Type B pancreatic cell (in vitro differentiated cells): Measurements from ENCODE around the gene ENDOG. TPM values are rescaled to one million over a fixed set of nuclear protein-coding genes. Genes with fewer than 3 reads are reported as not detected.

Source experiments
- DNase-seq: peaks from one replicate; pipeline ENCODE4 v3.0.0; 2021; ENCODE audit warnings: mixed read lengths; ENCODE audit not compliant: unreplicated experiment; ENCODE audit errors: extremely low spot score
- H3K27ac Mint-ChIP-seq: 2 replicates; pipeline ENCODE4 v1.8.0; 2021; ENCODE audit warnings: mild to moderate bottlenecking, mixed read lengths
- H3K27me3 Mint-ChIP-seq: 2 replicates; pipeline ENCODE4 v1.8.0; 2021; ENCODE audit warnings: mixed read lengths
- H3K36me3 Mint-ChIP-seq: 2 replicates; pipeline ENCODE4 v1.8.0; 2021; ENCODE audit warnings: mixed read lengths
- H3K4me1 Mint-ChIP-seq: one replicate; pipeline ENCODE4 v1.8.0; 2021; ENCODE audit warnings: mixed read lengths; ENCODE audit not compliant: unreplicated experiment
- H3K4me3 Mint-ChIP-seq: 2 replicates; pipeline ENCODE4 v1.8.0; 2021; ENCODE audit warnings: mild to moderate bottlenecking, mixed read lengths
- H3K9me3 Mint-ChIP-seq: 2 replicates; pipeline ENCODE4 v1.8.0; 2021; ENCODE audit warnings: mixed read lengths
- CTCF ChIP-seq: fragments of 200-600 bp; sonication (generic); conservative IDR thresholded peaks from 2 replicates; pipeline ENCODE4 v1.5.0; 2021; ENCODE audit warnings: antibody characterized with exemption, mild to moderate bottlenecking
- long read RNA-seq: library from polyadenylated mRNA; unstranded; transcript quantifications from one replicate; pipeline ENCODE4 v2.0.0, GENCODE V29; 2020
- total RNA-seq: library from RNA; stranded (reverse); gene quantifications from 2 replicates; pipeline ENCODE4 v1.2.1, GENCODE V29; 2021; ENCODE audit warnings: low replicate concordance

ENDOG gene
- total RNA-seq: 24.1 and 30.8 TPM in 2 replicates
- long read RNA-seq: 0 reads

- Mint-ChIP-seq H3K4me3 (peak within 1 kb of the TSS; percentile 89), H3K36me3 (no peaks in the 10 kb centered on the region)
- TF ChIP-seq CTCF: peak; percentile 94
Measured at GRCh38 chr9:128818099-128818838, at the start of gene ENDOG. TSS of gene ENDOG (plus strand) at chr9:128818500. CDS start at chr9:128818685, 185 bp downstream.

GRCh38 chr9:128768606-128769005, 49.7 kb upstream of the ENDOG start:
- no peaks in the 10 kb centered on the region for H3K27me3 Mint-ChIP-seq
- no peak overlapping the region for H3K4me3 Mint-ChIP-seq
- peaks cover 12% of the 10 kb centered on the region for H3K4me1 Mint-ChIP-seq
- no peaks in the 10 kb centered on the region for H3K9me3 Mint-ChIP-seq
- no peak for TF ChIP-seq CTCF
- H3K36me3 Mint-ChIP-seq: no peaks in the 10 kb centered on the region
- no peak for DNase-seq
- no peak overlapping the region for H3K27ac Mint-ChIP-seq

More at GRCh38 chr9:128818099-128818838, at the start of gene ENDOG:
- Mint-ChIP-seq H3K27me3 (no peaks in the 10 kb centered on the region), H3K9me3 (no peaks in the 10 kb centered on the region), H3K27ac (peak within 1 kb of the TSS; percentile 83), H3K4me1 (peaks cover 9% of the 10 kb centered on the region)
- peak; percentile 100 for DNase-seq

- Mint-ChIP-seq H3K9me3 (no peaks in the 10 kb centered on the region), H3K4me1 (peaks cover 12% of the 10 kb centered on the region), H3K27me3 (no peaks in the 10 kb centered on the region), H3K27ac (peak overlapping the region; percentile 99), H3K4me3 (peak overlapping the region; percentile 96), H3K36me3 (no peaks in the 10 kb centered on the region)
- DNase-seq: no peak
- no peak for TF ChIP-seq CTCF
Measured at GRCh38 chr9:128770286-128771030, 47.8 kb upstream of the ENDOG start.

GRCh38 chr9:128771094-128771721, 47.1 kb upstream of the ENDOG start:
- H3K27ac Mint-ChIP-seq: peak overlapping the region; percentile 99
- no peaks in the 10 kb centered on the region for H3K9me3 Mint-ChIP-seq
- H3K4me3 Mint-ChIP-seq: peak overlapping the region; percentile 96
- H3K36me3 Mint-ChIP-seq: no peaks in the 10 kb centered on the region
- TF ChIP-seq CTCF: no peak
- H3K27me3 Mint-ChIP-seq: no peaks in the 10 kb centered on the region
- peaks cover 12% of the 10 kb centered on the region for H3K4me1 Mint-ChIP-seq
- no peak for DNase-seq

- no peaks in the 10 kb centered on the region for H3K27me3 Mint-ChIP-seq
- no peaks in the 10 kb centered on the region for H3K9me3 Mint-ChIP-seq
Measured at GRCh38 chr9:128771745-128772519, 46.4 kb upstream of the ENDOG start, which contains the start of gene ZER1. TSS of gene ZER1 (minus strand) at chr9:128771927. CDS start at chr9:128755565, 16,362 bp downstream.

More at GRCh38 chr9:128771745-128772519, 46.4 kb upstream of the ENDOG start, which contains the start of gene ZER1:
- TF ChIP-seq CTCF: no peak
- H3K36me3 Mint-ChIP-seq: no peaks in the 10 kb centered on the region
- peak within 1 kb of the TSS; percentile 99 for H3K27ac Mint-ChIP-seq
- peaks cover 12% of the 10 kb centered on the region for H3K4me1 Mint-ChIP-seq
- H3K4me3 Mint-ChIP-seq: peak within 1 kb of the TSS; percentile 96
- DNase-seq: peak; percentile 96
